ENCODE data around the gene LCE1D.

DNA sequence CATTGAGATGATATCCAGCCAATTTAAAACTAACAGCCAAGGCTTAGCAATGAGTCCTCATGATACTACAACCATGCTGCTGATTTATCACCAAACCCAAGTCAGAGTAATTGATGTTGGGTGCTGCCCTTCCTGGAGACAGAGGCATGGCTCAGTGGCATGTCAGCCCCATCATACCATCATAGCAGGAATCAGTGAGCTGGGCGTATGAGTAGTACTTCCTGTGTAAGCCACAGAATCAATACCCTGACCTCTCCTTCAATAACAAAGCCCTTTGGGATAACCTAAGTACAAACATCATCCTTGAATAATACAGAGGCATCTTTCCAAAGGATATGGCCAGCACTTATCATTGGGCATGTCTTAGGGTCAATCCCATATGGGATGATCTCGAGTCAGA, 13.4 kb upstream of the LCE1D start:
- TF ChIP-seq, protein P1, sequence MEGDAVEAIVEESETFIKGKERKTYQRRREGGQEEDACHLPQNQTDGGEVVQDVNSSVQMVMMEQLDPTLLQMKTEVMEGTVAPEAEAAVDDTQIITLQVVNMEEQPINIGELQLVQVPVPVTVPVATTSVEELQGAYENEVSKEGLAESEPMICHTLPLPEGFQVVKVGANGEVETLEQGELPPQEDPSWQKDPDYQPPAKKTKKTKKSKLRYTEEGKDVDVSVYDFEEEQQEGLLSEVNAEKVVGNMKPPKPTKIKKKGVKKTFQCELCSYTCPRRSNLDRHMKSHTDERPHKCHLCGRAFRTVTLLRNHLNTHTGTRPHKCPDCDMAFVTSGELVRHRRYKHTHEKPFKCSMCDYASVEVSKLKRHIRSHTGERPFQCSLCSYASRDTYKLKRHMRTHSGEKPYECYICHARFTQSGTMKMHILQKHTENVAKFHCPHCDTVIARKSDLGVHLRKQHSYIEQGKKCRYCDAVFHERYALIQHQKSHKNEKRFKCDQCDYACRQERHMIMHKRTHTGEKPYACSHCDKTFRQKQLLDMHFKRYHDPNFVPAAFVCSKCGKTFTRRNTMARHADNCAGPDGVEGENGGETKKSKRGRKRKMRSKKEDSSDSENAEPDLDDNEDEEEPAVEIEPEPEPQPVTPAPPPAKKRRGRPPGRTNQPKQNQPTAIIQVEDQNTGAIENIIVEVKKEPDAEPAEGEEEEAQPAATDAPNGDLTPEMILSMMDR (IDR thresholded peaks at IDR 0.05), result no peak
- TF ChIP-seq POLR2AphosphoS5 (IDR thresholded peaks at IDR 0.05), result no peak
- no peak for TF ChIP-seq EP300 (IDR thresholded peaks at IDR 0.05)
